ENCODE data around the gene SRP72. TPM values are rescaled to one million over a fixed set of nuclear protein-coding genes. Genes with fewer than 3 reads are reported as not detected.

The SRP72 gene
- total RNA-seq, 1 experiment from 2014 or later = 138 TPM

DNA sequence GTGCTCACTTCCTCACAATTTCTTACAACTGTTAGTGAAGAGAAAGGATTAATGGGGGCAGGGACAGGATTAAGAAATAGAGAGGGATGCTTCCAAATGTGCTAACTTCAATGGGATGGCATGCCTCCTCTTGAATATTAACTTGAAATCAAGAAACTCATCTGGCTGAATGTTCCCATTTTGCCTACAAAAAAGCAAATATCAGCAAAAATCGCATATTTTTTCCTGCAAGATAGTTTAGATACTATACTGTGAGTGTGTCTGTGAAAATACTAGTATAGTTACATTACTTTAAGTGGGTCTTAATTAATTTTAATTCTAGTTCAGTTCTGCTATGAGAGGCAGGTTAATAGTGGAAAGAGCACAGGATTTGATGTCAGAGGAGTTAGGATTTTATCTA lies 26.4 kb upstream of the SRP72 start:
- Mint-ChIP-seq H3K27ac (peak overlapping the region; percentile 71; the same call in 1 of the 2 replicates), H3K36me3 (peaks cover 58% of the 10 kb centered on the region), H3K27me3 (ENCODE audit: low read depth) (no peaks in the 10 kb centered on the region; the same call in 1 of the 2 replicates), H3K9me3 (no peaks in the 10 kb centered on the region), H3K4me1 (peaks cover 33% of the 10 kb centered on the region), H3K4me3 (peak overlapping the region; percentile 3; the same call in 1 of the 2 replicates)
- ChIA-PET POLR2A (no interaction called here), CTCF (no interaction called here)
- TF ChIP-seq, protein P1, sequence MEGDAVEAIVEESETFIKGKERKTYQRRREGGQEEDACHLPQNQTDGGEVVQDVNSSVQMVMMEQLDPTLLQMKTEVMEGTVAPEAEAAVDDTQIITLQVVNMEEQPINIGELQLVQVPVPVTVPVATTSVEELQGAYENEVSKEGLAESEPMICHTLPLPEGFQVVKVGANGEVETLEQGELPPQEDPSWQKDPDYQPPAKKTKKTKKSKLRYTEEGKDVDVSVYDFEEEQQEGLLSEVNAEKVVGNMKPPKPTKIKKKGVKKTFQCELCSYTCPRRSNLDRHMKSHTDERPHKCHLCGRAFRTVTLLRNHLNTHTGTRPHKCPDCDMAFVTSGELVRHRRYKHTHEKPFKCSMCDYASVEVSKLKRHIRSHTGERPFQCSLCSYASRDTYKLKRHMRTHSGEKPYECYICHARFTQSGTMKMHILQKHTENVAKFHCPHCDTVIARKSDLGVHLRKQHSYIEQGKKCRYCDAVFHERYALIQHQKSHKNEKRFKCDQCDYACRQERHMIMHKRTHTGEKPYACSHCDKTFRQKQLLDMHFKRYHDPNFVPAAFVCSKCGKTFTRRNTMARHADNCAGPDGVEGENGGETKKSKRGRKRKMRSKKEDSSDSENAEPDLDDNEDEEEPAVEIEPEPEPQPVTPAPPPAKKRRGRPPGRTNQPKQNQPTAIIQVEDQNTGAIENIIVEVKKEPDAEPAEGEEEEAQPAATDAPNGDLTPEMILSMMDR (IDR thresholded peaks at IDR 0.05) = no peak
- TF ChIP-seq, protein P2, sequence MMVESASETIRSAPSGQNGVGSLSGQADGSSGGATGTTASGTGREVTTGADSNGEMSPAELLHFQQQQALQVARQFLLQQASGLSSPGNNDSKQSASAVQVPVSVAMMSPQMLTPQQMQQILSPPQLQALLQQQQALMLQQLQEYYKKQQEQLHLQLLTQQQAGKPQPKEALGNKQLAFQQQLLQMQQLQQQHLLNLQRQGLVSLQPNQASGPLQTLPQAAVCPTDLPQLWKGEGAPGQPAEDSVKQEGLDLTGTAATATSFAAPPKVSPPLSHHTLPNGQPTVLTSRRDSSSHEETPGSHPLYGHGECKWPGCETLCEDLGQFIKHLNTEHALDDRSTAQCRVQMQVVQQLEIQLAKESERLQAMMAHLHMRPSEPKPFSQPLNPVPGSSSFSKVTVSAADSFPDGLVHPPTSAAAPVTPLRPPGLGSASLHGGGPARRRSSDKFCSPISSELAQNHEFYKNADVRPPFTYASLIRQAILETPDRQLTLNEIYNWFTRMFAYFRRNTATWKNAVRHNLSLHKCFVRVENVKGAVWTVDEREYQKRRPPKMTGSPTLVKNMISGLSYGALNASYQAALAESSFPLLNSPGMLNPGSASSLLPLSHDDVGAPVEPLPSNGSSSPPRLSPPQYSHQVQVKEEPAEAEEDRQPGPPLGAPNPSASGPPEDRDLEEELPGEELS (CRISPR knock-in tag; IDR thresholded peaks at IDR 0.05) = no peak
- no peak for DNase-seq (ENCODE audit: low spot score)
- no peak for ATAC-seq

DNA sequence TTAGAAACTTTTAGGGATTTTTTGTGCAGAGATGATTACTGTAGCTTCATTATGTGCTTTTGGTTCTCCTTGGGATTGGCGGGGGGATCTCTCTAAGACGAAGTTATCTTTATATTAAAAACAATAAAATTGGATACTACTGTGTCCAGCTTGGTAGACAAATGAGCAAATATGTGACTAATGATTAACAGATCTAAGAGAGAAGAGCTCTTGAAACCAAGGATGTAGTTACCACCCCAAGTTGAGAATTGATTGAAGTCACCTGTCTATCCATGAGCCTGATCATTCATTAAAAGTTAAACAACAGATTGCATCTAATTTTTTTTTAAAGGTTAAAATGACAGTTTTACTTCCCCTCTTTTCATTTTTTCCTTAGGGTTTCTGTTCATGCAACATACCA lies 22.7 kb upstream of the SRP72 start:
- Mint-ChIP-seq H3K4me3 (no peak overlapping the region), H3K9me3 (no peaks in the 10 kb centered on the region), H3K27me3 (ENCODE audit: low read depth) (no peaks in the 10 kb centered on the region), H3K4me1 (peaks cover 19% of the 10 kb centered on the region), H3K36me3 (peaks cover 83% of the 10 kb centered on the region), H3K27ac (peak overlapping the region; percentile 48; the same call in 1 of the 2 replicates)
- ATAC-seq (no peak), DNase-seq (ENCODE audit: low spot score) (no peak)
- CTCF ChIA-PET = no interaction called here
- POLR2A ChIA-PET = no interaction called here
- TF ChIP-seq GTF2I (CRISPR knock-in tag; conservative IDR thresholded peaks at IDR 0.05) = no peak
- TF ChIP-seq, protein P2 (CRISPR knock-in tag; IDR thresholded peaks at IDR 0.05) = no peak
- TF ChIP-seq ZNF396 (CRISPR knock-in tag; IDR thresholded peaks at IDR 0.05; ENCODE audit: borderline replicate concordance) = no peak
- no peak for TF ChIP-seq ELF4 (CRISPR knock-in tag; IDR thresholded peaks at IDR 0.05; ENCODE audit: low read depth)
- TF ChIP-seq, protein P3, sequence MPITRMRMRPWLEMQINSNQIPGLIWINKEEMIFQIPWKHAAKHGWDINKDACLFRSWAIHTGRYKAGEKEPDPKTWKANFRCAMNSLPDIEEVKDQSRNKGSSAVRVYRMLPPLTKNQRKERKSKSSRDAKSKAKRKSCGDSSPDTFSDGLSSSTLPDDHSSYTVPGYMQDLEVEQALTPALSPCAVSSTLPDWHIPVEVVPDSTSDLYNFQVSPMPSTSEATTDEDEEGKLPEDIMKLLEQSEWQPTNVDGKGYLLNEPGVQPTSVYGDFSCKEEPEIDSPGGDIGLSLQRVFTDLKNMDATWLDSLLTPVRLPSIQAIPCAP (CRISPR knock-in tag; IDR thresholded peaks at IDR 0.05) = no peak
- TF ChIP-seq, protein P4, sequence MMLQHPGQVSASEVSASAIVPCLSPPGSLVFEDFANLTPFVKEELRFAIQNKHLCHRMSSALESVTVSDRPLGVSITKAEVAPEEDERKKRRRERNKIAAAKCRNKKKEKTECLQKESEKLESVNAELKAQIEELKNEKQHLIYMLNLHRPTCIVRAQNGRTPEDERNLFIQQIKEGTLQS (CRISPR knock-in tag; conservative IDR thresholded peaks at IDR 0.05) = no peak
- no peak for TF ChIP-seq ZNF219 (CRISPR knock-in tag; IDR thresholded peaks at IDR 0.05; ENCODE audit: borderline replicate concordance)
- no peak for TF ChIP-seq TP53 (CRISPR knock-in tag; IDR thresholded peaks at IDR 0.05)
- no peak for TF ChIP-seq RORB (CRISPR knock-in tag; IDR thresholded peaks at IDR 0.05)

DNA sequence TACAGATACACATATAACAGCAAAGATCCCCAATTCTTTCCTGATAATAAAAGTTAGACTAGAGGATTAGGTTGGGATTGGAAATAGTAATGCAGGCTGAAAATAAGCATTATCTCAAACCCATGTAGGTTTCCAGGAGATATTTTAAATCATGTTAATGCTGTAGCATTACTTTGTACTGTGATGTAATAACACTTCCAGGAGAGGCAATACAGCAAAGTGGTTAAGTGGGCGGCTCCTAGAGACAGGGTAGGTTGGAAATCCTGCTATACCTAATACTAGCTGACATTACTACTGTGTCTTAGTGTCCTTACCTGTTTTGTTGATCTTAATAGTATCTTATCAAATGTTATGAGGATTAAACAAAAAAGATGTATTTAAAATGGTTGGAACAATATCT lies 21.7 kb upstream of the SRP72 start:
- DNase-seq (ENCODE audit: low spot score) = no peak
- no peak for ATAC-seq
- Mint-ChIP-seq H3K9me3 (no peaks in the 10 kb centered on the region), H3K36me3 (peaks cover 87% of the 10 kb centered on the region), H3K27ac (no peak overlapping the region), H3K4me3 (no peak overlapping the region), H3K4me1 (peaks cover 12% of the 10 kb centered on the region), H3K27me3 (ENCODE audit: low read depth) (no peaks in the 10 kb centered on the region)
- no peak for TF ChIP-seq ZNF671 (CRISPR knock-in tag; IDR thresholded peaks at IDR 0.05)
- TF ChIP-seq, protein P5, sequence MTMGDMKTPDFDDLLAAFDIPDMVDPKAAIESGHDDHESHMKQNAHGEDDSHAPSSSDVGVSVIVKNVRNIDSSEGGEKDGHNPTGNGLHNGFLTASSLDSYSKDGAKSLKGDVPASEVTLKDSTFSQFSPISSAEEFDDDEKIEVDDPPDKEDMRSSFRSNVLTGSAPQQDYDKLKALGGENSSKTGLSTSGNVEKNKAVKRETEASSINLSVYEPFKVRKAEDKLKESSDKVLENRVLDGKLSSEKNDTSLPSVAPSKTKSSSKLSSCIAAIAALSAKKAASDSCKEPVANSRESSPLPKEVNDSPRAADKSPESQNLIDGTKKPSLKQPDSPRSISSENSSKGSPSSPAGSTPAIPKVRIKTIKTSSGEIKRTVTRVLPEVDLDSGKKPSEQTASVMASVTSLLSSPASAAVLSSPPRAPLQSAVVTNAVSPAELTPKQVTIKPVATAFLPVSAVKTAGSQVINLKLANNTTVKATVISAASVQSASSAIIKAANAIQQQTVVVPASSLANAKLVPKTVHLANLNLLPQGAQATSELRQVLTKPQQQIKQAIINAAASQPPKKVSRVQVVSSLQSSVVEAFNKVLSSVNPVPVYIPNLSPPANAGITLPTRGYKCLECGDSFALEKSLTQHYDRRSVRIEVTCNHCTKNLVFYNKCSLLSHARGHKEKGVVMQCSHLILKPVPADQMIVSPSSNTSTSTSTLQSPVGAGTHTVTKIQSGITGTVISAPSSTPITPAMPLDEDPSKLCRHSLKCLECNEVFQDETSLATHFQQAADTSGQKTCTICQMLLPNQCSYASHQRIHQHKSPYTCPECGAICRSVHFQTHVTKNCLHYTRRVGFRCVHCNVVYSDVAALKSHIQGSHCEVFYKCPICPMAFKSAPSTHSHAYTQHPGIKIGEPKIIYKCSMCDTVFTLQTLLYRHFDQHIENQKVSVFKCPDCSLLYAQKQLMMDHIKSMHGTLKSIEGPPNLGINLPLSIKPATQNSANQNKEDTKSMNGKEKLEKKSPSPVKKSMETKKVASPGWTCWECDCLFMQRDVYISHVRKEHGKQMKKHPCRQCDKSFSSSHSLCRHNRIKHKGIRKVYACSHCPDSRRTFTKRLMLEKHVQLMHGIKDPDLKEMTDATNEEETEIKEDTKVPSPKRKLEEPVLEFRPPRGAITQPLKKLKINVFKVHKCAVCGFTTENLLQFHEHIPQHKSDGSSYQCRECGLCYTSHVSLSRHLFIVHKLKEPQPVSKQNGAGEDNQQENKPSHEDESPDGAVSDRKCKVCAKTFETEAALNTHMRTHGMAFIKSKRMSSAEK (CRISPR knock-in tag; IDR thresholded peaks at IDR 0.05; ENCODE audit: borderline replicate concordance) = no peak
- TF ChIP-seq, protein P6, sequence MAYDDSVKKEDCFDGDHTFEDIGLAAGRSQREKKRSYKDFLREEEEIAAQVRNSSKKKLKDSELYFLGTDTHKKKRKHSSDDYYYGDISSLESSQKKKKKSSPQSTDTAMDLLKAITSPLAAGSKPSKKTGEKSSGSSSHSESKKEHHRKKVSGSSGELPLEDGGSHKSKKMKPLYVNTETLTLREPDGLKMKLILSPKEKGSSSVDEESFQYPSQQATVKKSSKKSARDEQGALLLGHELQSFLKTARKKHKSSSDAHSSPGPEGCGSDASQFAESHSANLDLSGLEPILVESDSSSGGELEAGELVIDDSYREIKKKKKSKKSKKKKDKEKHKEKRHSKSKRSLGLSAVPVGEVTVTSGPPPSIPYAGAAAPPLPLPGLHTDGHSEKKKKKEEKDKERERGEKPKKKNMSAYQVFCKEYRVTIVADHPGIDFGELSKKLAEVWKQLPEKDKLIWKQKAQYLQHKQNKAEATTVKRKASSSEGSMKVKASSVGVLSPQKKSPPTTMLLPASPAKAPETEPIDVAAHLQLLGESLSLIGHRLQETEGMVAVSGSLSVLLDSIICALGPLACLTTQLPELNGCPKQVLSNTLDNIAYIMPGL (CRISPR knock-in tag; IDR thresholded peaks at IDR 0.05) = no peak
- TF ChIP-seq, protein P7, sequence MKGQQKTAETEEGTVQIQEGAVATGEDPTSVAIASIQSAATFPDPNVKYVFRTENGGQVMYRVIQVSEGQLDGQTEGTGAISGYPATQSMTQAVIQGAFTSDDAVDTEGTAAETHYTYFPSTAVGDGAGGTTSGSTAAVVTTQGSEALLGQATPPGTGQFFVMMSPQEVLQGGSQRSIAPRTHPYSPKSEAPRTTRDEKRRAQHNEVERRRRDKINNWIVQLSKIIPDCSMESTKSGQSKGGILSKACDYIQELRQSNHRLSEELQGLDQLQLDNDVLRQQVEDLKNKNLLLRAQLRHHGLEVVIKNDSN (CRISPR knock-in tag; IDR thresholded peaks at IDR 0.05) = no peak
- TF ChIP-seq MXD4 (CRISPR knock-in tag; IDR thresholded peaks at IDR 0.05; ENCODE audit: borderline replicate concordance) = no peak
- TF ChIP-seq JUN (CRISPR knock-in tag; IDR thresholded peaks at IDR 0.05) = no peak
- no peak for TF ChIP-seq TEAD1 (CRISPR knock-in tag; IDR thresholded peaks at IDR 0.05)
- no peak for TF ChIP-seq SP1 (CRISPR knock-in tag; conservative IDR thresholded peaks at IDR 0.05)
- ChIA-PET CTCF (no interaction called here), POLR2A (interaction anchor here (0.7 to 0.8 kb wide), 2 partner anchors 10 to 321 kb away, joined by 3 read pairs; partner anchors contain the start of genes PAICS and PPAT)

Data from WTC11 (cell line).